GM19351 (cell line): ENCODE data around the gene LCE4A.

Experiments used
- ATAC-seq: cut with Tn5 transposase; IDR thresholded peaks from one replicate; pipeline ENCODE4 v1.9.1; 2021; ENCODE audit warnings: mild to moderate bottlenecking, moderate library complexity; ENCODE audit not compliant: unreplicated experiment

The LCE4A gene

GRCh38 chr1:152745289-152745704, 37.3 kb downstream of the LCE4A start:
- ATAC-seq, result no peak

- ATAC-seq, result no peak
Observed at GRCh38 chr1:152745765-152746444, 37.9 kb downstream of the LCE4A start.

- no peak for ATAC-seq
Observed at GRCh38 chr1:152747831-152748230, 39.9 kb downstream of the LCE4A start.

GRCh38 chr1:152752225-152752624, 44.3 kb downstream of the LCE4A start:
- ATAC-seq, result no peak

- ATAC-seq, result no peak
Observed at GRCh38 chr1:152753586-152753985, 45.6 kb downstream of the LCE4A start.

GRCh38 chr1:152756872-152757271, 48.9 kb downstream of the LCE4A start:
- ATAC-seq, result no peak

- no peak for ATAC-seq
Observed at GRCh38 chr1:152757747-152758146, 49.8 kb downstream of the LCE4A start, which contains the start of gene KPRP. Gene KPRP (plus strand): TSS chr1:152758025. CDS start chr1:152759589, 1,564 bp downstream.

GRCh38 chr1:152758636-152759035, 50.7 kb downstream of the LCE4A start:
- ATAC-seq, result no peak
